SK-N-SH (cell line): ENCODE measurements around the gene DCUN1D3. TPM values are rescaled to one million over a fixed set of nuclear protein-coding genes. Genes with fewer than 3 reads are reported as not detected.

Experiments used
- CTCF ChIA-PET: fragments of 300-600, 350-600 bp; formaldehyde crosslinking; extraction: SDS; loops from one replicate; lab custom pipeline; 2021; lab: Yijun Ruan, JAX
- POLR2A ChIA-PET: fragments of 350-600 bp; sonication (Branson Sonifier 250); formaldehyde crosslinking; extraction: SDS; loops from one replicate; lab custom pipeline; 2020; ENCODE audit warnings: antibody characterized with exemption, inconsistent platforms; lab: Yijun Ruan, JAX
- DNase-seq: peaks from one replicate; pipeline ENCODE4 v3.0.0; 2012
- H2AFZ ChIP-seq: fragments of 200-600 bp; sonication (generic); 2 replicates; pipeline ENCODE4 v1.8.1; 2016; ENCODE audit warnings: antibody characterized with exemption, mild to moderate bottlenecking, low read depth
- H3F3A ChIP-seq: fragments of 200-600 bp; sonication (generic); replicated peaks from 2 replicates; pipeline ENCODE3; 2016; ENCODE audit warnings: antibody characterized with exemption, mild to moderate bottlenecking; ENCODE audit not compliant: insufficient read depth
- H3K27ac ChIP-seq, 2 experiments: fragments of 200-500 bp in 1 of 2; fragments of 200-600 bp in 1 of 2; sonication (Bioruptor generic) in 1 of 2; sonication (generic), shearing (Covaris generic) in 1 of 2; 2 replicates each; pipeline versions ENCODE4 v1.5.1 to v1.6.1; 2014 to 2016; ENCODE audit warnings: low read depth in 2 of 2, inconsistent platforms in 1 of 2, low read length in 1 of 2, mild to moderate bottlenecking in 1 of 2, mixed read lengths in 1 of 2
- H3K27me3 ChIP-seq: fragments of 200-600 bp; sonication (generic), shearing (Covaris generic); 2 replicates; pipeline ENCODE4 v1.6.1; 2016; ENCODE audit warnings: mixed run types; ENCODE audit not compliant: insufficient read depth
- H3K36me3 ChIP-seq, 2 experiments: fragments of 200-500 bp in 1 of 2; fragments of 200-600 bp in 1 of 2; sonication (Bioruptor generic) in 1 of 2; sonication (generic) in 1 of 2; replicated peaks in 1 of 2; 2 replicates each; pipeline versions ENCODE3 to v1.5.1; 2014 to 2016; ENCODE audit warnings: low read length in 1 of 2, mild to moderate bottlenecking in 1 of 2; ENCODE audit not compliant: insufficient read depth in 2 of 2, control insufficient read depth in 1 of 2
- H3K4me1 ChIP-seq, 2 experiments: fragments of 200-500 bp in 1 of 2; fragments of 200-600 bp in 1 of 2; sonication (Bioruptor generic) in 1 of 2; sonication (generic), shearing (Covaris generic) in 1 of 2; 2 replicates each; pipeline versions ENCODE4 v1.5.1 to v1.6.1; 2014 to 2016; ENCODE audit warnings: low read depth in 1 of 2, low read length in 1 of 2, mixed run types in 1 of 2; ENCODE audit not compliant: insufficient read depth in 2 of 2, control insufficient read depth in 1 of 2
- H3K4me2 ChIP-seq: fragments of 200-600 bp; sonication (generic), shearing (Covaris generic); 2 replicates; pipeline ENCODE4 v1.6.1; 2017; ENCODE audit warnings: mixed run types
- H3K4me3 ChIP-seq, 2 experiments: fragments of 200-500 bp in 1 of 2; fragments of 200-600 bp in 1 of 2; sonication (Bioruptor generic) in 1 of 2; sonication (generic), shearing (Covaris generic) in 1 of 2; 2 replicates each; pipeline versions ENCODE4 v1.5.1 to v1.8.1; 2014 to 2016; ENCODE audit warnings: low read depth in 2 of 2, inconsistent platforms in 1 of 2, low read length in 1 of 2, mild to moderate bottlenecking in 1 of 2, mixed read lengths in 1 of 2, moderate library complexity in 1 of 2
- H3K79me2 ChIP-seq: fragments of 200-600 bp; sonication (generic); 2 replicates; pipeline ENCODE4 v1.8.1; 2017; ENCODE audit warnings: mild to moderate bottlenecking; ENCODE audit not compliant: insufficient read depth
- H3K9ac ChIP-seq: fragments of 200-600 bp; sonication (generic); 2 replicates; pipeline ENCODE4 v1.6.1; 2017; ENCODE audit warnings: mixed run types
- H3K9me2 ChIP-seq: fragments of 200-600 bp; sonication (generic); 2 replicates; pipeline ENCODE4 v1.6.1; 2017; ENCODE audit warnings: mixed run types
- H3K9me3 ChIP-seq: fragments of 200-600 bp; sonication (generic); 2 replicates; pipeline ENCODE4 v1.6.1; 2017; ENCODE audit warnings: mixed run types, mild to moderate bottlenecking, moderate library complexity
- H4K20me1 ChIP-seq: fragments of 200-600 bp; sonication (generic); 2 replicates; pipeline ENCODE4 v1.6.1; 2017; ENCODE audit warnings: mild to moderate bottlenecking, mixed run types; ENCODE audit not compliant: insufficient read depth
- CHD2 ChIP-seq: fragments of 150-350 bp; IDR thresholded peaks from 2 replicates; pipeline ENCODE4 v1.6.1; 2018; ENCODE audit warnings: low read length; ENCODE audit not compliant: partially characterized antibody
- EZH2phosphoT487 ChIP-seq: fragments of 200-600 bp; sonication (generic); IDR thresholded peaks from 2 replicates; pipeline ENCODE4 v1.6.1; 2017; ENCODE audit warnings: low read depth, mixed run types, mild to moderate bottlenecking, antibody characterized with exemption, moderate library complexity, borderline replicate concordance
- FOXJ3 ChIP-seq: sonication (generic); formaldehyde crosslinking; IDR thresholded peaks from 2 replicates; pipeline ENCODE4 v1.5.1; 2020; ENCODE audit warnings: mild to moderate bottlenecking, missing genetic modification reagents
- MXI1 ChIP-seq: IDR thresholded peaks from 2 replicates; pipeline ENCODE4 v1.6.1; 2012; ENCODE audit warnings: mild to moderate bottlenecking, low read depth, low read length, improper control_type of control experiment
- RAD21 ChIP-seq: IDR thresholded peaks from 2 replicates; pipeline ENCODE4 v1.6.1; 2012; ENCODE audit warnings: mild to moderate bottlenecking, low read length
- SIN3A ChIP-seq: IDR thresholded peaks from 2 replicates; pipeline ENCODE4 v1.6.1; 2012; ENCODE audit warnings: low read depth, mild to moderate bottlenecking, low read length, moderate library complexity, borderline replicate concordance
- TAF1 ChIP-seq: IDR thresholded peaks from 2 replicates; pipeline ENCODE4 v1.6.1; 2012; ENCODE audit warnings: low read depth, mild to moderate bottlenecking, low read length, moderate library complexity, borderline replicate concordance
- YY1 ChIP-seq: IDR thresholded peaks from 2 replicates; pipeline ENCODE4 v1.4.0; 2012; ENCODE audit warnings: low read depth, mild to moderate bottlenecking
- WGBS: methylation state at CpG from one replicate; pipeline ENCODE4 v1.1.6; 2017; ENCODE audit warnings: low lambda C conversion rate; 5-methylcytosine and 5-hydroxymethylcytosine counted together
- polyA plus RNA-seq, 3 experiments: library from polyadenylated mRNA; depleted of rRNA; stranded (reverse); fragments of >200 nt; gene quantifications; 2 replicates each; pipeline ENCODE4 v1.2.3, GENCODE V29; 2012
- TF ChIP-seq, protein P1 (sequence below): IDR thresholded peaks from 2 replicates; pipeline ENCODE4; 2012
- TF ChIP-seq, protein P2 (sequence below): IDR thresholded peaks from 2 replicates; pipeline ENCODE4 v1.4.0; 2012; ENCODE audit warnings: low read depth, borderline replicate concordance

DCUN1D3 gene
- polyA plus RNA-seq, 1 of the 3 experiments (the other 2 are of a cell fraction), result 4.7 TPM

DNA sequence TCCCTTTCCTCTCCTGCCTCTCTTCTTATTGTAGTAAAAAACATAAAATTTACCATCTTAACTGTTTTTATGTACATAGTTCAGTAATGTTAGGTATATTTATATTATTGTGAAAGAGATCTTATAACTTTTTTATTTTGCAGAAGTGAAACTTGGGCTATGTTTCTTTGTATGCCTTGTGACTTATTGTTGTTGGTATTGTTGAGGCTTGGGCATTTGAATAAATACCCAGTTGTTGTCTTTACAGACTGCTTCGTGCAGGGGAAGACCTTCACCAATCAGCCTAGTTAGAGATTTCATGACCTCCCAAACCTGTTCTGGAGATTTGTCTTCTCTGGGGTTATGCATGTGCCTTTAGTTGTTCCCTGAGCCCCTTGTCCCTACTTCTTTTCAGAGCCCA is 61.9 kb downstream of the DCUN1D3 start:
- H3K4me2 ChIP-seq, result no peak overlapping the region
- H3K79me2 ChIP-seq, result no peaks in the 10 kb centered on the region
- TF ChIP-seq, protein P1, sequence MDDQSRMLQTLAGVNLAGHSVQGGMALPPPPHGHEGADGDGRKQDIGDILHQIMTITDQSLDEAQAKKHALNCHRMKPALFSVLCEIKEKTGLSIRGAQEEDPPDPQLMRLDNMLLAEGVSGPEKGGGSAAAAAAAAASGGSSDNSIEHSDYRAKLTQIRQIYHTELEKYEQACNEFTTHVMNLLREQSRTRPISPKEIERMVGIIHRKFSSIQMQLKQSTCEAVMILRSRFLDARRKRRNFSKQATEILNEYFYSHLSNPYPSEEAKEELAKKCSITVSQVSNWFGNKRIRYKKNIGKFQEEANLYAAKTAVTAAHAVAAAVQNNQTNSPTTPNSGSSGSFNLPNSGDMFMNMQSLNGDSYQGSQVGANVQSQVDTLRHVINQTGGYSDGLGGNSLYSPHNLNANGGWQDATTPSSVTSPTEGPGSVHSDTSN, result no peak
- TF ChIP-seq, all 33 proteins: peak for 0
- ChIA-PET CTCF (no interaction called here), POLR2A (no interaction called here)
- Histone ChIP-seq H3K9me2 (no peaks in the 10 kb centered on the region), H2AFZ (no peak overlapping the region), H3K36me3 (peaks cover 32 to 44% of the 10 kb centered on the region in 2 experiments), H3K4me1 (no peaks in the 10 kb centered on the region), H3K9ac (no peak overlapping the region), H4K20me1 (no peaks in the 10 kb centered on the region), H3K27ac (no peak overlapping the region), H3K4me3 (no peak overlapping the region), H3K9me3 (no peaks in the 10 kb centered on the region; the same call in 1 of the 2 replicates), H3K27me3 (no peaks in the 10 kb centered on the region), H3F3A (no peaks in the 10 kb centered on the region)
- DNase-seq, result no peak
- WGBS, result 63% methylated on average over 1 of the region's 1 CpG

DNA sequence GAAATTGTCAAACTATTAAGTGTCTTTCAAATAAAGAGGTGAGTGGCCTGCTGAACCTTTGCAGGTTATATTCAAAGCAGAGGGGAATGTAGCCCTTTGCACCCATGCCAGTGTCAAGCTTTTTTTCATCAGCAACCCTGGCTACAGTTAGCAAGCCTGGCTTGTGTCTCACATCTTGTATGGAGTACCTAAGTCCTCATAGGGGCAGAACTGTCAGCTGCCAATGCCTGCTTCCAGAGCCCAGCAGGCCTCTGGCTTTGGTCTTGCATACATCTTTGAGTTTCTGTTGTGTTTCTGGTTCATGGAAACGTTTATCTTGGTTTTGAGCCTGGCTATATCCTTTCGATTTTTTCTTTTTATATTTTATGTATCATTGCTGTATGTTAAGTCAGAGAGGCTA is 67.1 kb downstream of the DCUN1D3 start:
- Histone ChIP-seq H3K79me2 (no peaks in the 10 kb centered on the region), H3F3A (peaks cover 3% of the 10 kb centered on the region), H2AFZ (no peak overlapping the region), H4K20me1 (no peaks in the 10 kb centered on the region), H3K27ac (no peak overlapping the region), H3K4me3 (no peak overlapping the region), H3K4me1 (no peaks in the 10 kb centered on the region; a peak in 1 of 4 replicates), H3K4me2 (no peak overlapping the region), H3K36me3 (peaks cover 23 to 40% of the 10 kb centered on the region in 2 experiments), H3K9me2 (no peaks in the 10 kb centered on the region), H3K27me3 (no peaks in the 10 kb centered on the region), H3K9me3 (no peaks in the 10 kb centered on the region; the same call in 1 of the 2 replicates), H3K9ac (no peak overlapping the region)
- ChIA-PET CTCF (interaction anchor here (0.6 to 4.1 kb wide), 4 partner anchors 14 to 26 kb away, joined by 3 to 25 read pairs (median 4); partner anchors contain the start of genes ERI2 and REXO5), POLR2A (no interaction called here)
- no peak for TF ChIP-seq FOXJ3 (CRISPR knock-in tag)
- TF ChIP-seq, protein P2, sequence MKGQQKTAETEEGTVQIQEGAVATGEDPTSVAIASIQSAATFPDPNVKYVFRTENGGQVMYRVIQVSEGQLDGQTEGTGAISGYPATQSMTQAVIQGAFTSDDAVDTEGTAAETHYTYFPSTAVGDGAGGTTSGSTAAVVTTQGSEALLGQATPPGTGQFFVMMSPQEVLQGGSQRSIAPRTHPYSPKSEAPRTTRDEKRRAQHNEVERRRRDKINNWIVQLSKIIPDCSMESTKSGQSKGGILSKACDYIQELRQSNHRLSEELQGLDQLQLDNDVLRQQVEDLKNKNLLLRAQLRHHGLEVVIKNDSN, result no peak
- no peak for TF ChIP-seq RAD21
- no peak for TF ChIP-seq EZH2phosphoT487
- TF ChIP-seq YY1, result no peak
- TF ChIP-seq MXI1, result no peak
- TF ChIP-seq SIN3A, result no peak
- TF ChIP-seq CHD2, result no peak
- no peak for TF ChIP-seq TAF1
- WGBS, result 64% methylated on average over 2 of the region's 2 CpGs
- no peak for DNase-seq
